ENCODE results near the gene NSMCE4A.
A peak's percentile ranks its signal among the peaks of the same experiment; 100 is the strongest.
"Not testable (repeated sequence)": the region's sequence is repeated elsewhere in the genome, so short reads cannot be mapped to it uniquely, and the experiment has no call there.

The NSMCE4A gene

GRCh38 chr10:121947343-121948330 is 27.4 kb downstream of the NSMCE4A start:
- DNase-seq (ENCODE audit: low read depth, low spot score): no peak
- no peak overlapping the region for H3K4me3 ChIP-seq (ENCODE audit: low read length)

- no peak for DNase-seq (ENCODE audit: low read depth, low spot score)
- H3K4me3 ChIP-seq (ENCODE audit: low read length): no peak overlapping the region
Measured at GRCh38 chr10:121942749-121943416, 32.1 kb downstream of the NSMCE4A start.

GRCh38 chr10:121941532-121941931 is 33.5 kb downstream of the NSMCE4A start:
- no peak for DNase-seq (ENCODE audit: low read depth, low spot score)
- no peak overlapping the region for H3K4me3 ChIP-seq (ENCODE audit: low read length)

- no peak for DNase-seq (ENCODE audit: low read depth, low spot score)
Measured at GRCh38 chr10:121936295-121936694, 38.7 kb downstream of the NSMCE4A start.

GRCh38 chr10:121935702-121936101 is 39.3 kb downstream of the NSMCE4A start:
- H3K4me3 ChIP-seq (ENCODE audit: low read length): no peak overlapping the region
- DNase-seq (ENCODE audit: low read depth, low spot score): no peak

More at GRCh38 chr10:121936295-121936694, 38.7 kb downstream of the NSMCE4A start:
- H3K4me3 ChIP-seq (ENCODE audit: low read length): no peak overlapping the region

- not testable (repeated sequence) for H3K4me3 ChIP-seq (ENCODE audit: low read length); DNase-seq (ENCODE audit: low read depth, low spot score)
Measured at GRCh38 chr10:121930268-121931085, 44.5 kb downstream of the NSMCE4A start.

GRCh38 chr10:121929585-121930267 is 45.3 kb downstream of the NSMCE4A start:
- H3K4me3 ChIP-seq (ENCODE audit: low read length); DNase-seq (ENCODE audit: low read depth, low spot score): not testable (repeated sequence)

GRCh38 chr10:121928528-121928884 is 46.5 kb downstream of the NSMCE4A start:
- DNase-seq (ENCODE audit: low read depth, low spot score): no peak
- peak overlapping the region; percentile 87 for H3K4me3 ChIP-seq (ENCODE audit: low read length)

GRCh38 chr10:121927841-121928527 is 47.0 kb downstream of the NSMCE4A start, which contains the start of gene ATE1:
TSS of gene ATE1 (minus strand) at chr10:121928031. CDS start at chr10:121927949, 82 bp downstream.
- peak within 1 kb of the TSS; percentile 87 for H3K4me3 ChIP-seq (ENCODE audit: low read length)
- DNase-seq (ENCODE audit: low read depth, low spot score): peak; percentile 71

GRCh38 chr10:121927318-121927840 is 47.6 kb downstream of the NSMCE4A start:
- no peak for DNase-seq (ENCODE audit: low read depth, low spot score)
- H3K4me3 ChIP-seq (ENCODE audit: low read length): peak overlapping the region; percentile 87

GRCh38 chr10:121926671-121927317 is 48.2 kb downstream of the NSMCE4A start:
- peak overlapping the region; percentile 87 for H3K4me3 ChIP-seq (ENCODE audit: low read length)
- DNase-seq (ENCODE audit: low read depth, low spot score): no peak

- H3K4me3 ChIP-seq (ENCODE audit: low read length): no peak overlapping the region
Measured at GRCh38 chr10:121926157-121926556, 48.9 kb downstream of the NSMCE4A start.

GRCh38 chr10:121921238-121921931 is 53.6 kb downstream of the NSMCE4A start:
- no peak overlapping the region for H3K4me3 ChIP-seq (ENCODE audit: low read length)
- DNase-seq (ENCODE audit: low read depth, low spot score): no peak

More at GRCh38 chr10:121926157-121926556, 48.9 kb downstream of the NSMCE4A start:
- no peak for DNase-seq (ENCODE audit: low read depth, low spot score)

GRCh38 chr10:121919666-121920065 is 55.4 kb downstream of the NSMCE4A start:
- DNase-seq (ENCODE audit: low read depth, low spot score): no peak
- no peak overlapping the region for H3K4me3 ChIP-seq (ENCODE audit: low read length)

GRCh38 chr10:121918800-121919199 is 56.2 kb downstream of the NSMCE4A start:
- not testable (repeated sequence) for DNase-seq (ENCODE audit: low read depth, low spot score); H3K4me3 ChIP-seq (ENCODE audit: low read length)

GRCh38 chr10:121914661-121915060 is 60.4 kb downstream of the NSMCE4A start:
- no peak for DNase-seq (ENCODE audit: low read depth, low spot score)
- H3K4me3 ChIP-seq (ENCODE audit: low read length): no peak overlapping the region

- no peak overlapping the region for H3K4me3 ChIP-seq (ENCODE audit: low read length)
- DNase-seq (ENCODE audit: low read depth, low spot score): no peak
Measured at GRCh38 chr10:121911421-121911697, 63.7 kb downstream of the NSMCE4A start.

All from Jurkat, Clone E6-1 (cell line).